ENCODE measurements around the gene SH3RF1. TPM values are rescaled to one million over a fixed set of nuclear protein-coding genes. Genes with fewer than 3 reads are reported as not detected.
"Not testable (repeated sequence)": the region's sequence is repeated elsewhere in the genome, so short reads cannot be mapped to it uniquely, and the experiment has no call there.

Gene SH3RF1
- total RNA-seq, 2 donors from 2014 or later = 7.8 to 12.4 TPM

GRCh38 chr4:169279108-169279507, 8.4 kb upstream of the SH3RF1 start:
- TF ChIP-seq CTCF (IDR thresholded peaks at IDR 0.05) = no peak
- Histone ChIP-seq H3K27me3 (no peaks in the 10 kb centered on the region), H3K36me3 (no peaks in the 10 kb centered on the region), H3K4me3 (no peak overlapping the region), H3K9me3 (no peaks in the 10 kb centered on the region), H3K4me1 (no peaks in the 10 kb centered on the region), H3K27ac (no peak overlapping the region)
- no peak for DNase-seq (ENCODE audit: low spot score)

GRCh38 chr4:169278624-169279023, 7.9 kb upstream of the SH3RF1 start:
- H3K4me1 ChIP-seq = no peaks in the 10 kb centered on the region
- no peak overlapping the region for H3K4me3 ChIP-seq
- no peaks in the 10 kb centered on the region for H3K36me3 ChIP-seq
- H3K27ac ChIP-seq = no peak overlapping the region
- TF ChIP-seq CTCF (IDR thresholded peaks at IDR 0.05) = no peak
- no peaks in the 10 kb centered on the region for H3K27me3 ChIP-seq
- no peak for DNase-seq (ENCODE audit: low spot score)
- no peaks in the 10 kb centered on the region for H3K9me3 ChIP-seq

GRCh38 chr4:169277838-169278237, 7.1 kb upstream of the SH3RF1 start:
- H3K4me1 ChIP-seq; H3K9me3 ChIP-seq; DNase-seq (ENCODE audit: low spot score); H3K4me3 ChIP-seq; H3K27ac ChIP-seq; H3K27me3 ChIP-seq; H3K36me3 ChIP-seq: not testable (repeated sequence)

GRCh38 chr4:169275180-169275579, 4.4 kb upstream of the SH3RF1 start:
- Histone ChIP-seq H3K27me3 (no peaks in the 10 kb centered on the region), H3K4me3 (no peak overlapping the region), H3K36me3 (no peaks in the 10 kb centered on the region), H3K4me1 (peaks cover 0 to 10% of the 10 kb centered on the region in 2 donors), H3K9me3 (no peaks in the 10 kb centered on the region), H3K27ac (no peak overlapping the region)
- no peak for TF ChIP-seq CTCF (IDR thresholded peaks at IDR 0.05)
- no peak for DNase-seq (ENCODE audit: low spot score)

GRCh38 chr4:169274033-169274432, 3.3 kb upstream of the SH3RF1 start:
- H3K4me3 ChIP-seq = no peak overlapping the region
- no peak overlapping the region for H3K27ac ChIP-seq
- TF ChIP-seq CTCF (IDR thresholded peaks at IDR 0.05) = no peak
- no peaks in the 10 kb centered on the region for H3K27me3 ChIP-seq
- no peaks in the 10 kb centered on the region for H3K36me3 ChIP-seq
- peaks cover 0 to 19% of the 10 kb centered on the region in 2 donors for H3K4me1 ChIP-seq
- DNase-seq (ENCODE audit: low spot score) = no peak
- H3K9me3 ChIP-seq = no peaks in the 10 kb centered on the region

GRCh38 chr4:169272265-169272886, 1.6 kb upstream of the SH3RF1 start:
- no peaks in the 10 kb centered on the region for H3K9me3 ChIP-seq
- H3K4me1 ChIP-seq = peaks cover 0 to 30% of the 10 kb centered on the region in 2 donors
- H3K27ac ChIP-seq = peak overlapping the region in 1 of 2 donors; percentile 94
- no peak overlapping the region for H3K4me3 ChIP-seq
- no peak for TF ChIP-seq CTCF (IDR thresholded peaks at IDR 0.05)
- no peak for DNase-seq (ENCODE audit: low spot score)
- no peaks in the 10 kb centered on the region for H3K36me3 ChIP-seq
- no peaks in the 10 kb centered on the region for H3K27me3 ChIP-seq

Measured in right atrium auricular region (tissue), 2 donors.